NCI-H2227 treated with DMSO at 0.1 percent for 48 hours (cell line): ENCODE data around the gene SYNGR3.
A peak's percentile ranks its signal among the peaks of the same experiment; 100 is the strongest.
"Not testable (repeated sequence)": the region's sequence is repeated elsewhere in the genome, so short reads cannot be mapped to it uniquely, and the experiment has no call there.

ENCODE experiments used
- DNase-seq: peaks from one replicate; lab custom pipeline; 2025; lab: John Stamatoyannopoulos, UW

Gene SYNGR3

DNA sequence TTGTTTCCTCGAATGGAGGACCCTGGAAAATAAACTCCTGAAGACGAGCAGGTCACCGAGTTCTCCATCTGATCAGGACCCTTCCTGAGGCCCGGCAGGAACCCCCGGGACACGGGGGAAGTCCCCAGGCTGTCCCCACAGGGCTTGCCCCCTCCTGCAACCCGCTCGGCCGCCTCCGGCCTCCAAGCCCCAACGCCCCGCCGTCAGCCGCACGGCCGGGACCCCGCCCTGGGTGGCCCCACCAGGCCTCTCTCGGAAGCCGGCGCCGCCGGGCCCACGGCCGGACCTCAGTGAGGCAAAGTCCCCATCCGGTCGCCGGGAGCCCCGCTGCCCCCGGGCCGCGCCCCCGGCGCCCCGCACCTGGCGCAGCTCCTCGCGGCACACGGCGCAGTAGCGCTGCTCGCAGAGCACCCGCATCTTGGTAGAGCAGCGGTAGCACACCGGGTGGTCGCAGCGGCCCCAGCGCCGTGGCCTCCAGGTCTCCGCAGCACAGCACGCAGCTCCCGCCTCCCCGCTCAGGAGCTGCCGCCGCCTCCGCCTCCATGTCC is 19.5 kb downstream of the SYNGR3 start:
- DNase-seq: no peak

DNA sequence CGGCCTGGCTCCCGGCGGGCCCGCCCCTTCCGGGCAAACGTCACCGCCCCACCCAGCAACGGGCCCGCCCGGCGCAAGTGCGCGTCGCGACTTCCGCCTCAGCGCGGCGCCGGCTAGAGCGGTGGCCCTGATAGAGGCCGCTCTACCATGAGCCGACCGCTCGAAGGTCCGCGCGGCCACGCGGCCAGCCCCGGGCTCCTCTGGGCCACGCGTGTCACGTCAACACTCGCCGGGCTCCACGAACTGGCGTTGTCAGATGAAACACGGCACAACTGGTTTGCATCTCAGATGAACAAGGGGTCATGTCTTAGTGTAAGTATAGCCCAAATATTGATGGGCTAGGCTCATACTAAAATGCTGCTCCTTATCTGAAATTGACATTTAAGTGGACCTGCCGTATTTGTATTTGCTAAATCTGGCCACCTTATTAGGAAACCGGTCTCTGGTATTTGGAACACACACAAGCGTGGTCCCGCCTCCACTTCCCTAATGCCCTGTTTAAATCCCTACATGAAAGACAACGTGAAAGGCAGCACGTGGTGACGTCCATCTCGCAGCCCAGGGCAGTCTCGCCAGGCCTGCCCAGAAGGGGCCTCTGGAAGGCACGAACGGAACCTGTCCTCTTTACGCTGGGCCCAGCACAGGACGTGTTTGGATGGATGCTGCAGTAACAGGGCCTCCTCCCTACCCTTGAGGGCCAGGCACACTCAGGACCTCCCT is 20.2 kb downstream of the SYNGR3 start, which contains the start of gene ZNF598:
Gene ZNF598 (minus strand): TSS at position 31 of the 720 bp plus-strand sequence.
- peak; percentile 71 for DNase-seq

DNA sequence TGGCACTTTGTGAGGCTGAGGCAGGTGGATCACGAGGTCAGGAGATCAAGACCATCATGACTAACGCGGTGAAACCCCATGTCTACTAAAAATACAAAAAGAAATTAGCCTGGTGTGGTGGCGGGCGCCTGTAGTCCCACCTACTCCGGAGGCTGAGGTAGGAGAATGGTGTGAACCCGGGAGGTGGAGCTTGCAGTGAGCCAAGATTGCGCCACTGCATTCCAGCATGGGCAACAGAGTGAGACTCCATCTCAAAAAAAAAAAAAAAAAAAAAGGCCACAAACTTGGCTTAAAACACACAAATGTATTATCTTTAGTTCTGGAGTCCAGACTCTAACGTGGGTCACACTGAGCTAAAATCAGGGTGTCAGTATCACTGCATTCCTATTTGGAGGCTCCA is 22.0 kb downstream of the SYNGR3 start:
- not testable (repeated sequence) for DNase-seq

DNA sequence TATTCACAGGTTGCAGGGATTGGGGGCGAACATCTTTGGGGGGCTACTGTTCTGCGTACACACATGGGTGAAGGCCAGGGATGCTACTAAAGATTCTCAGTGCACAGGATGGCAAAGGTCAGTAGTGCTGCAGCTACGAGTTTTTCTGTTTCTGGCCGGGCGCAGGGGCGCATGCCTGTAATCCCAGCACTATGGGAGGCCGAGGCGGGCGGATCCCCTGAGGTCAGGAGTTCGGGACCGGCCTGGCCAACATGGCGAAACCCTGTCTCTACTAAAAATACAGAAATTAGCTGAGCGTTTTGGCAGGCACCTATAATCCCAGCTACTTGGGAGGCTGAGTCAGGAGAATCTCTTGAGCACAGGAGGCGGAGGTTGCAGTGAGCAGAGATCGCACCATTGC is 23.8 kb downstream of the SYNGR3 start:
- DNase-seq: no peak

DNA sequence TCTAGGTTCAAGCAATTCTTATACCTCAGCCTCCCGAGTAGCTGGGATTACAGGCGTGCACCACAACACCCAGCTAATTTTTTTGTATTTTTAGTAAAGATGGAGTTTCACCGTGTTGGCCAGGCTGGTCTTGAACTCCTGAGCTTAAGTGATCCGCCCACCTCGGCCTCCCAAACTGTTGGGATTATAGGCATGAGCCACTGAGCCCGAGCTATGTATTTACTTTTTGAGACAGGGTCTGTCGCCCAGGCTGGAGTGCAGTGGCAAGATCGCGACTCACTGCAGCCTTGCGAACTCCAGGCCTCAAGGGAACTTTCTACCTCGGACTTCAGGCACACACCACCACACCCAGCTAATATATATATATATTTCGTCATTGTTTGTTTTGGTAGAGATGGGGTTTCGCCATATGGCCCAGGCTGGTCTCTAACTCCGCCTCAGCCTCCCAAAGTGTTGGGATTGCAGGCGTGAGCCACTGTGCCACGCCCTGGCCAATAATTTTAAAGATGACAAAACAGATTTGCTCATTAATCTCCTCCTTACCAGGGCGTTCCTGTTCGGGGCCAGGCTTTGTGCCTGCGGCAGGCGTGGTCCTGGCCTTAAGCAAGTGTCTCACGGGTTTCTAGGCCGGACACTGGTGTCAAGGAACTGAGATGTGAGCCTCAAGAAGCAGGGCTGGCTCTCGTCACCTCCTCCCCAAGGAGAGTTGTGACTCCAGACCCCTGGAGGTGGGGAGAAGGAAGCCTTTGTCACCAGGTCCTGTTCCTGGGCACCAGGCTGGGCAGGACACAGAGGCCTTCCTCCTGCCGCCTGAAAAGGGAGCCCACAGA is 25.6 kb downstream of the SYNGR3 start:
- DNase-seq: no peak

DNA sequence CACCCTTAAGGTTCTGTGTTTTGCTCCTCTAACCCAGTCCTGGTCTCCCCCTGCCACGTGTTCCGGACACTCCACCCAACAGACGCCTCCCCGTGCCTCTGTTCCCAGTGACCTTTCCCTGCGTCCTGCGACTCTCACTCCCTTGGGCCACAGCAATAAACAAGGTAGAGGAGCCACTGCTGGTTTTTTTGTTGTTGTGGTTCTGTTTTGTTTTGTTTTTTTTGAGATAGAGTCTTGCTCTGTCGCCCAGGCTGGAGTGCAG is 26.1 kb downstream of the SYNGR3 start:
- no peak for DNase-seq

DNA sequence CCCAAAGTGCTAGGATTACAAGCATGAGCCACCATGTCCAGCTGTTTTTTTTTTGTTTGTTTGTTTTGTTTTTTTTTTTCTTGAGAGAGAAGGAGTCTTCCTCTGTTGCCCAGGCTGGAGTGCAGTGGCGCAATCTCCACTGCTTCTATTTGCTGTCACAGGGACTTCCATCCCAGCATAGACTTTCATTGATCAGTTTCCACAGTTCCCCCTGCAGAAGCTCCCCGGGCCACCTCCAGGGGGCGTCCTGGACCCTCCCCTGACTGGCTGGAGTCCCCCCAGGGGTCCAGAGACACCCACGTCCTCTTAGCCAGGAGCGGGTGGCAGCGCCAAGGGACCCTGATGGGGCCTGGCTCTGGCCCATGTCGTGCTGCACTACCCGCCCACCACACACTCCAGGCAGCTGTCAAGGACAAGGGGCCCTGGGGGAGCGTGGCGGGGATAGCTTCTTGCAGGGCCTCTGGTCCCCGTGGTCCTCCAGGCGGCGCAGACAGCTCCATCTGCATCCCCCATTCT is 26.7 kb downstream of the SYNGR3 start:
- DNase-seq: no peak

DNA sequence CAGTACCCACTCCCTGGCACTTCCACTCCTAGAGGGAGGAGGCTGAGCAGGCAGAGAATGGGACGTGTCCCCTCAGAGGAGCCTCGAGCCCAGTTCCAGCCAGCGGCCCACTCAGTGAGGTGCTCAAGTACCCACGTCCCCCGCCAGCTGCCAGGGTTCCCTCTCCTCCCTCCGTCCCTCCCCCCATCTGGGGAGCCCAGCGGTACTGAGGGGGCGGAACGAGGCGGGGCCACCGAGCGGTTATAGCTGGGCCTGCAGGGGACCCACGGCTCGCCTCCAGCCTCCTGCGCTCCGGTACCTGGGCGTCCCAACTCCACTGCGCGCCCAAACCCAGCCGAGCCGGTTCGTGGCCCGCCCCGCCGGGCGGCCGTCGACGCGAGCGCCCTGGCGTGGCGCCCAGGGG is 29.7 kb downstream of the SYNGR3 start, which contains the start of gene NPW:
Gene NPW (plus strand): TSS at position 268 of the 403 bp plus-strand sequence.
- no peak for DNase-seq

DNA sequence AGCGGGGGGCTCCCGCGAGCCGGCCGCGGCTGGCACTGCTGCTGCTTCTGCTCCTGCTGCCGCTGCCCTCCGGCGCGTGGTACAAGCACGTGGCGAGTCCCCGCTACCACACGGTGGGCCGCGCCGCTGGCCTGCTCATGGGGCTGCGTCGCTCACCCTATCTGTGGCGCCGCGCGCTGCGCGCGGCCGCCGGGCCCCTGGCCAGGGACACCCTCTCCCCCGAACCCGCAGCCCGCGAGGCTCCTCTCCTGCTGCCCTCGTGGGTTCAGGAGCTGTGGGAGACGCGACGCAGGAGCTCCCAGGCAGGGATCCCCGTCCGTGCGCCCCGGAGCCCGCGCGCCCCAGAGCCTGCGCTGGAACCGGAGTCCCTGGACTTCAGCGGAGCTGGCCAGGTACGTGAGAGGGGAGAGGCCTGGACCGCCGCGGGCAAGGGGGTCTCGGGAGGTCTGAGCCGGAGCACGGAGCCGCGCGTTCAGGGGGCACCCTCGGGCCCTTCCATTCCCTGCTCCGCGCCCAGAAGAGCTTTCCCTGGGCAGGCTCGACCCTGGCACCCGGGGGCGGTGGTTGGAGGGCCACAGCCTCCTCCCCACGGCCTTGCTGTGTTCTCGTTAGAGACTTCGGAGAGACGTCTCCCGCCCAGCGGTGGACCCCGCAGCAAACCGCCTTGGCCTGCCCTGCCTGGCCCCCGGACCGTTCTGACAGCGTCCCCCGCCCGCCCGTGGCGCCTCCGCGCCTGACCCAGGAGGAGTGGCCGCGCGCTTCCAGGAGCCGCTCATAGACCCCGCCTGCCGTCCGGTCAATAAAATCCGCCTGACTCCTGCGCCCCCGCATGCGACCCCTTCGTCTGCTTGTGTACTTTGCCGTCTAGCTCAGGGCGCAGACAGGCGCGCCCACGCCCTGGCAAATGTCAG is 30.4 kb downstream of the SYNGR3 start:
- DNase-seq: no peak

DNA sequence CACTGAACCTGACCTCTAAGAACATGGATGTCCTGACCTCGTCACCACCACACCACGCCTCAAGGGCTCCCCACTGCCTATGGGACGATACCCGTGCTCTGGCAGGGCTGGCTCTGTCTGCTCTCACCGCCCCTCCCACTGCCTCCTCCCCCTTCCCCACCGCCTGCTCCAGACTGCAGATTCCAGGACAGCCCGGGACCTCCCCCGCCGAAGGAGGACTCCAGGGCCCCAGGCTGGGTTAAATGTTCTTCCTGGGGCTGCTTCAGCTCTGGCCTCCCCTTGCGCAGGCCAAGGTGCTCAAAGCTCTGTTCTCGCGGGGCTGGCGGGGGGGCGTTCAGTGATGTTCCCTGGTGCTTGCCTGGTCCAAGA is 32.9 kb downstream of the SYNGR3 start:
- DNase-seq: no peak

DNA sequence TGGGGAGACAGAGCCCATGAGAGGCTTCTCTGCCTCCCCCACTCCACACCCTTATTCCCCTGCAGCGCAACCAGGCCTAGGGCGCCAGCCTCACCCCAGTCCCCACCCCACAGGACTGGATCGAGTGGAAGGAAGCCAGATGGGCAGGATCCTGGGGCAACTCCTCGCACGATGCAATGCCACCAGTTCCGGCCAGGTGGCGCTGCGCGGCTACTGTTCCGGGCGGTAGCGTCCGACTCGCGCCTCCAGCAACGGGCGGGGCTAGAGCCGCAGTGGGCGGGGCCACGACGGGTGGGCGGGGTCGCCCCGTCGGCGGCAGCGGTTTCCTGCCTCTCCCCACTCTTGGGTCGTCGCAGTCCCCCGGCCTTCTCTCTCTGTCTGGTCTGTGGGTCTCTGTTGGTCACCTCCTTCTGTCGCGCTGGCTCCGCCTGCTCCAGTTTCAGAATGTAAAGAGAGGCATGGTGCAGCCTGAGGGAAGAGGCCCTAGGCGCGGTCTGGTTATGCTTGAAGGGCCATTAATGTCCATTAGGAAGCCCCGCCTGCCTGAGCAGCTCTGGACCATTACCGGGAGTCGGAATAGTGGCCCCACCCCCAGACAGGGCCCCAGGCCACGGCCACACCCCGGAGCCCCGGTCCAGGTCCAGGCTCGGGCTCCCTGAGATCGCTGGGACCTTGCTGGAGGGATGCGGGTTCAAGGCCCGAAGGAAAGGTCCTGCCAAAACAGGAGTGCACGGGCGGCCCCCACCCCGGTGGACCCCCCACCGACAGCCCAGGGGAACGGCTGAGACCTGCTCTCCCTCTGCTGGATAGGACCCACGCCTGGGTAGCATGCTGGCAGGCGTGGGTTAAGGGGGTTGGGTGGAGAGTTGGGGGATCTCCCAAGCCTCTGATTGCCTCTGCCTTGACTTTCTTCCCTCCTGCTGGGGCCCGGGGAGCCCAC is 33.6 kb downstream of the SYNGR3 start:
- peak; percentile 91 for DNase-seq

DNA sequence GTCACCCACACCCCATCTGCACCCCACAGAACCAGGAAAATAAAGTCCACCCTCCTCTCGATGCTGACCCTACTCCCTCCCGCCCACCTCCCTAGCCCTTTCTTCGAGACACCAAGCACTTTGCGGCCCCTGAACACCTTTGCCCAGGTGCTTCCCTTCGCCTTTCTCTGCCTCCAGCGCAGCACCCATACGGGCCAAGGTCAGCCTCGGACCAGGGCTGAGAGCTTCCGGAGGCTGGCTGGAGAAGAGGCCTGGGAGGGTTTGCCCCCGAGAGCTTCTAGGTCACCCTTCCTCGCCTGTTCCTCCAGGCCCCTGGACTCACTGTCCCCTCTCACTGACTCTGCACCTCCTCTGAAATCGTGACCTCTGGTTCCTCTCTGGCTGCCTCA is 34.3 kb downstream of the SYNGR3 start:
- DNase-seq: no peak

DNA sequence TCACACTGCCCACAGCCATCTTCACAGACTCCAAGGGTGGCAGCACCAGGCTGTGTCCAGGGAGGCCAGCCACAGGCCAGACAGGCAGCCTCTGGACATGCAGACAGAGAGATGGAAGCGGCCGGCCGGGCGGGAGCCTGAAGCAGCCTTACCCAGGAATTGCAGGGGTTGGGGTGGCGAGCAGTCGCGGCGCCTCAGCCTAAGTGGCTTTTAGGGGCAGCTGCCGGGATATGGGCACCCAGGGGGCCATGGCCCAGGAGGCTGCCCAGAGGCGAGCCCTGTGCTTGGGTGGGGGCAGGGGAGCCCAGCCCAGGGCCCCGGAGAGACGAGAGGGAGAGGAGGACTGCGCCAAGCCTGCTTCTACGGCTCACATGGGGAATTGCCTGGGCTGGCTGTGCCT is 35.5 kb downstream of the SYNGR3 start:
- no peak for DNase-seq

DNA sequence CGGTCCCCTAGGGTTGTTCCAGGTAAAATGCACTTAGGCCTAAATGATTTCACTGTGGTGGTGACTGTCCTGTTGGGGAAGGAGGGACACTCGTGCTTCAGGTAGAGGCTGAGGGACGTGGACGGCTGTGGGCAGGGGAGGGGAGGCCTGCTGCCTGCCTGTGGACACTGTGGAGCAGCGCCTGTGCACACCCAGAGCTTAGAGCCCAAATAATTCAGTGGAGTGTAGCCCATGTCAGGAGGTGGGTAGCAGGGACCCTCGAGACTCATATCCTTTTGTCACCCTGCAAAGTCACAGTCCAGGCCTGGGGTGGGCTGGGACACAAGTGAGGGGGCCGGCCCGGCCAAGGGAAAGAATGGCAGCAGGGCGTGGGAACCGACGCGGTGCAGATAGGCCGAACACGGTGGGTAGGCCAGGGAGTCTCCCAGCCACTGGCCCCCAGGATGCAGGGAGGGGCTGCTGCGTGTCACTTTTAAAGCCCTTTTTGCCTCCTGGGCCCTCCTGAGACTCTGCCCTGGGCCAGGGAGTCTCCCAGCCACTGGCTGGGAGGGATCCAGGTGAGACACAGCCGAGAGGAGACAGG is 36.2 kb downstream of the SYNGR3 start:
- no peak for DNase-seq

DNA sequence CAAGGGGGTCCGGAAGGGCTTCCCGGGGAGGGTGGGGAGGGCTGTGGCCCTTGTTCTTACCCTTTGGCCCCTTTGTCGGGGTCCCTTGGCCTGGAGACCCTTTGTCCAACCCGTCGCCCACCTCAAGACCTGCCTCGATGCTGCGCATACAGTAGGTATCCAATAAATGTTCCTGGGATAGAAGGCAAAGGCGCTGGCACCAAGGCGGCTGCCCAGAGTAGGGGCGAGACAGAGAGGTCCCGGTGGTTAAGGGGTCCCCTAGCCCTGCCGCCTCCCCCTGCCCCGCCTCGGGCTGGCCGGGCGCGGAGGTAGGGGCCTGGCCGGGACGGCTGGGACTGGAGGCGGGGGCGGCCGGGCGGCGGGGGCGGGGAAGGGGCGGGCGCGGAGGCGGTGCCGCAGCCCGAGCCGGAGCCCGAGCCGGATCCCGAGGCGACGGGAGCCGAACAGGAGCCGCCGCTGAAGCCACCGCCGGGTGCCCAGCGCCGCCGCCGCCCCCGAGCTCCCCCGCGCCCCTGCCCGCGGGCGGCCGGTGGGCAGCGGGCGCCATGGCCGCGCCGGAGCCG is 36.8 kb downstream of the SYNGR3 start, which contains the start of gene NHERF2:
Gene NHERF2 (plus strand): TSS at position 442 of the 563 bp plus-strand sequence. CDS start 104 bp downstream, at position 546.
- DNase-seq: no peak

DNA sequence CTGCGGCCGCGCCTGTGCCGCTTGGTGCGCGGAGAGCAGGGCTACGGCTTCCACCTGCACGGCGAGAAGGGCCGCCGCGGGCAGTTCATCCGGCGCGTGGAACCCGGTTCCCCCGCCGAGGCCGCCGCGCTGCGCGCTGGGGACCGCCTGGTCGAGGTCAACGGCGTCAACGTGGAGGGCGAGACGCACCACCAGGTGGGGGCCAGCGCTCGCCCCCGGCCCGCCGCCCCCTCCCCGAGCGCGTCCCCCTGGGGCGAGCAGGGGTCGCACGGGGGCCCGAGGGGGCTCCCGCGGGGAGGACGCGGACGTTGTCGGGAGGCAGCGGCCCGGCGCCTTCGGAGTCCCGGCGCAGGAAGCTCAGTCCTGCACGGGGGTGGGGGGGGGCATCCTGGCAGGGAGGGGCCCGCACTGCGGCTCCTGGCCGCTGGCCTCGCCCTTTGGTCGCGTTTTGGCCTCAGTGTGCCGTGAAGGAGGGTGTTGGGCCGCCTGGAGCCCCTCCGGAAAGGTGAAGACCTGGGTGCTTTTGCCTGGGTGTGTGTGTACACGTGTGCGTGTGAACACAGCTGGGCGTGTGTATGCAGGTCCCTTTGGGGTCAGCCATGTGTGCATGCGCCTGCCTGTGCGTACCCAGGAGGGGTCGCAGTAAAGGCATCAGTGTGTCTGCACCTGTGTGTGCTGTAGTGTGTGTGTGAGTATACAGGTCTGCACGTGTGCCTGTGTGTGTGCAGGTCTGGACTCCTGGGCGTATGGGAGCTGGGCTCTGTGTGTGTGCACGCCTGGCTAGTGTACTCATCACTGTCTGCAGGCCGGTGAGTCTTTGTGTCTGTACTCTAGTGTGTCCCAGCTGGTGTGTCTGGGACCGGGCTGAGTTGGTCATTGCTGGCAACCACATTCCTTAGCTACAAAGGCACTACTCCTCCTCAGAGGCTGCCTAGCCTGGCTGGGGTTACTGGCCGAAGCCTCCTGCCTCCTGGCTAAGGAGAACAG is 37.5 kb downstream of the SYNGR3 start:
- DNase-seq: peak; percentile 29

DNA sequence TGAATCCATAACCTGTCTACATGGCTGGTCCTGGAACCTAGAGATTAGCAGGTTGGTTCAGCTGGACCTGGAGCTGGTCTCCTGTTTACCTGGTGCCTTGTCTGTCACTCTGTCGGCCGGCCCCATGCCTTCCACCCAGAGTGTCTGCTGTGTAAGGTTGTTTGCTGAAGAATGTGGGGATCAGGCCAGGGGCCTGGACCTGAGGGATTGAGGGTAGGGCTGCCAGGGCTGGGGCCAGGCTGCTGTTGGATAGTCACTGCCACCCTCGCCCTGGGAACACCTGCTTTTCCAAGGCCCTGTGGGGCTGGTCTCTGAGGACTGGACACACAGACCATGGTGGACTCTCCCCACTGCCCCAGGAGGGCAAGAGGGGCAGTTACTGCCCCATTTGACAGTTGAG is 38.4 kb downstream of the SYNGR3 start:
- no peak for DNase-seq

DNA sequence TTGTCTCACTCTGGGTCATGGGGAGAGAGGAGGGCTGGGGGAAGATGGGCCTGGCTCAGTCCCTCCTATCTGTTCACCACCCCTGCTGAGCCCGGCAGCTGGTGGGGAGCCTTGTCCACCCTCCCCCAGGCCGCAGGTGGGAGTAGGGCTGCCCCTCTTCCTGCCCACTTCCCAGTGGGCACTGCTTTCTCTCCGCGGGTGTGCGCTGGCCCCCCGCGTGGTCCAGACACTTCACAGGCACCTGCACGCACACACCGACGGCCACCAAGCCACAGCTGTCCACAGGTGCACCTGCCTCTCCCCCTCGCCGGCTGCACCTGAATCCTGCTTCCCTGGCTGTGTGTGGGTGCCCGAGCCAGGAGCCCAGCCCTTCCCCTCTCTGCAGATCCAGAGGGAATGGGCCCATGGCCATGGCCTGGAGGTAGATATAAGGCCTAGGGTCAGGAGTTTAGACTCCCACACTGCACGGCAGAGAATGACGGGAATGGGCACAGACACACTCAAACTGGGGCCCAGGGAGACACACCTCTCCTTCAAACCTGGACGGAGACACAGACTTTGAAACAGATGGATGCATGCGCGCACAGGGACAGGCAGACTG is 39.0 kb downstream of the SYNGR3 start:
- DNase-seq: no peak
